ENCODE results near the gene CEMIP. TPM values are rescaled to one million over a fixed set of nuclear protein-coding genes. Genes with fewer than 3 reads are reported as not detected.
A peak's percentile ranks its signal among the peaks of the same experiment; 100 is the strongest.

Gene CEMIP
- total RNA-seq, 4 donors from 2014 or later: 0.17 to 0.34 (median 0.26) TPM; not detected in 1

GRCh38 chr15:81000624-81001151 lies 221.5 kb downstream of the CEMIP start, which contains the start of gene TLNRD1:
TSS of gene TLNRD1 (plus strand) at chr15:81000923. CDS start at chr15:81002272, 1,349 bp downstream.
- intact Hi-C loops (cut with DNase I): no loop called here

More at GRCh38 chr15:81000624-81001151, 221.5 kb downstream of the CEMIP start, which contains the start of gene TLNRD1:
- H3K27me3 ChIP-seq: no peaks in the 10 kb centered on the region
- WGBS: under 1% methylated on average over 40 of the region's 66 CpGs
- TF ChIP-seq CTCF (IDR thresholded peaks at IDR 0.05) (no peak), EP300 (IDR thresholded peaks at IDR 0.05) (no peak), POLR2AphosphoS5 (IDR thresholded peaks at IDR 0.05) (peak; percentile 96 to 98), POLR2A (IDR thresholded peaks at IDR 0.05; ENCODE audit: low read depth) (peak; percentile 86)
- H3K4me1 ChIP-seq: peaks cover 6 to 53% (median 49%) of the 10 kb centered on the region in 4 donors
- peak; percentile 97 for DNase-seq (ENCODE audit: extremely low spot score)
- H3K27ac ChIP-seq (replicated peaks in 1 of 4): peak within 1 kb of the TSS; percentile 93 to 99 (median 97)
- peaks cover 5 to 14% (median 10%) of the 10 kb centered on the region in 4 donors for H3K36me3 ChIP-seq
- H3K9me3 ChIP-seq: no peaks in the 10 kb centered on the region
- H3K4me3 ChIP-seq: peak within 1 kb of the TSS; percentile 87 to 97 (median 94)

Small RNA genes lying within 50 kb of the gene (small RNA-seq; reads per million reads assigned to genes)
- gene MIR4514: 0 reads per million in 3 donors
- 0 to 0.25 (median 0) reads per million in 3 donors for gene MIR549A

Other genes with a start within 250 kb of the CEMIP start
- 1 to 10 TPM; 1.5 to 7.1 (median 3.5) TPM for gene ABHD17C, start 84.1 kb upstream of the CEMIP start, total RNA-seq
- 10 to 100 TPM; 14.1 to 17.4 (median 14.5) TPM for gene MESD, start 210.4 kb downstream of the CEMIP start, total RNA-seq
- 10 to 100 TPM; 15.8 to 45.7 (median 33.1) TPM for gene TLNRD1, start 221.6 kb downstream of the CEMIP start, total RNA-seq